ENCODE measurements around the gene ENDOV.

Gene ENDOV

GRCh38 chr17:80414803-80415625 is at the start of gene ENDOV:
ENDOV (plus strand) TSS chr17:80415167; CDS start chr17:80415195, 28 bp downstream.
- Mint-ChIP-seq H3K9me3 (no peaks in the 10 kb centered on the region), H3K4me1 (peaks cover 28% of the 10 kb centered on the region), H3K27ac (peak within 1 kb of the TSS; percentile 36 to 88), H3K4me3 (peak within 1 kb of the TSS; percentile 89 to 94), H3K27me3 (peaks cover 22% of the 10 kb centered on the region)
- ATAC-seq = peak; percentile 98
- peak; percentile 84 to 90 for DNase-seq

- Mint-ChIP-seq H3K27ac (no peak overlapping the region), H3K27me3 (no peaks in the 10 kb centered on the region), H3K9me3 (peaks cover 0 to 5% of the 10 kb centered on the region in 2 donors), H3K4me1 (no peaks in the 10 kb centered on the region), H3K4me3 (no peak overlapping the region)
- ATAC-seq = no peak
- DNase-seq = no peak
Measured at GRCh38 chr17:80365983-80366382, 49.0 kb upstream of the ENDOV start.

- DNase-seq (no peak), ATAC-seq (no peak)
- Mint-ChIP-seq H3K4me1 (no peaks in the 10 kb centered on the region), H3K4me3 (no peak overlapping the region), H3K27me3 (no peaks in the 10 kb centered on the region), H3K9me3 (no peaks in the 10 kb centered on the region), H3K27ac (no peak overlapping the region)
Measured at GRCh38 chr17:80367503-80367902, 47.5 kb upstream of the ENDOV start.

- no peaks in the 10 kb centered on the region for H3K9me3 Mint-ChIP-seq
- no peaks in the 10 kb centered on the region for H3K27me3 Mint-ChIP-seq
- no peak overlapping the region for H3K4me3 Mint-ChIP-seq
- no peaks in the 10 kb centered on the region for H3K4me1 Mint-ChIP-seq
- DNase-seq (no peak), ATAC-seq (no peak)
- H3K27ac Mint-ChIP-seq = no peak overlapping the region
Measured at GRCh38 chr17:80371196-80371595, 43.8 kb upstream of the ENDOV start.

- H3K27me3 Mint-ChIP-seq = no peaks in the 10 kb centered on the region
- no peaks in the 10 kb centered on the region for H3K9me3 Mint-ChIP-seq
- no peak for ATAC-seq
- DNase-seq = no peak
- H3K4me1 Mint-ChIP-seq = no peaks in the 10 kb centered on the region
- no peak overlapping the region for H3K4me3 Mint-ChIP-seq
- peak overlapping the region in 1 of 2 donors; percentile 87 for H3K27ac Mint-ChIP-seq
Measured at GRCh38 chr17:80372456-80372855, 42.5 kb upstream of the ENDOV start.

- DNase-seq = no peak
- H3K4me3 Mint-ChIP-seq = no peak overlapping the region
- no peaks in the 10 kb centered on the region for H3K9me3 Mint-ChIP-seq
- H3K27me3 Mint-ChIP-seq = no peaks in the 10 kb centered on the region
- no peaks in the 10 kb centered on the region for H3K4me1 Mint-ChIP-seq
- ATAC-seq = peak; percentile 35
- peak overlapping the region in 1 of 2 donors; percentile 74 for H3K27ac Mint-ChIP-seq
Measured at GRCh38 chr17:80372922-80373570, 41.9 kb upstream of the ENDOV start.

GRCh38 chr17:80374039-80374731 is 40.8 kb upstream of the ENDOV start:
- DNase-seq = no peak
- Mint-ChIP-seq H3K27ac (no peak overlapping the region), H3K4me3 (no peak overlapping the region), H3K4me1 (no peaks in the 10 kb centered on the region), H3K9me3 (no peaks in the 10 kb centered on the region), H3K27me3 (no peaks in the 10 kb centered on the region)
- ATAC-seq = no peak

GRCh38 chr17:80374732-80375585 is 40.0 kb upstream of the ENDOV start:
- no peaks in the 10 kb centered on the region for H3K27me3 Mint-ChIP-seq
- ATAC-seq = no peak
- H3K9me3 Mint-ChIP-seq = no peaks in the 10 kb centered on the region
- H3K4me3 Mint-ChIP-seq = no peak overlapping the region
- no peaks in the 10 kb centered on the region for H3K4me1 Mint-ChIP-seq
- peak overlapping the region; percentile 40 to 86 for H3K27ac Mint-ChIP-seq
- no peak for DNase-seq

- Mint-ChIP-seq H3K4me1 (no peaks in the 10 kb centered on the region), H3K9me3 (no peaks in the 10 kb centered on the region), H3K4me3 (no peak overlapping the region), H3K27ac (no peak overlapping the region), H3K27me3 (no peaks in the 10 kb centered on the region)
- no peak for ATAC-seq
- no peak for DNase-seq
Measured at GRCh38 chr17:80376531-80376930, 38.4 kb upstream of the ENDOV start.

- no peak for ATAC-seq
- H3K4me3 Mint-ChIP-seq = no peak overlapping the region
- H3K27ac Mint-ChIP-seq = peak overlapping the region; percentile 78 to 91
- DNase-seq = no peak
- H3K27me3 Mint-ChIP-seq = no peaks in the 10 kb centered on the region
- no peaks in the 10 kb centered on the region for H3K9me3 Mint-ChIP-seq
- H3K4me1 Mint-ChIP-seq = no peaks in the 10 kb centered on the region
Measured at GRCh38 chr17:80377798-80378197, 37.2 kb upstream of the ENDOV start.

GRCh38 chr17:80379348-80379747 is 35.6 kb upstream of the ENDOV start:
- no peak overlapping the region for H3K27ac Mint-ChIP-seq

GRCh38 chr17:80380068-80380467 is 34.9 kb upstream of the ENDOV start:
- H3K27ac Mint-ChIP-seq = no peak overlapping the region
- DNase-seq (no peak), ATAC-seq (no peak)
- H3K27me3 Mint-ChIP-seq = no peaks in the 10 kb centered on the region
- H3K4me1 Mint-ChIP-seq = peaks cover 14% of the 10 kb centered on the region
- H3K4me3 Mint-ChIP-seq = no peak overlapping the region
- no peaks in the 10 kb centered on the region for H3K9me3 Mint-ChIP-seq

More at GRCh38 chr17:80379348-80379747, 35.6 kb upstream of the ENDOV start:
- DNase-seq (no peak), ATAC-seq (no peak)
- H3K4me3 Mint-ChIP-seq = no peak overlapping the region
- H3K4me1 Mint-ChIP-seq = peaks cover 14% of the 10 kb centered on the region
- H3K27me3 Mint-ChIP-seq = no peaks in the 10 kb centered on the region
- H3K9me3 Mint-ChIP-seq = no peaks in the 10 kb centered on the region

GRCh38 chr17:80380555-80381002 is 34.4 kb upstream of the ENDOV start:
- Mint-ChIP-seq H3K4me3 (no peak overlapping the region), H3K27ac (peak overlapping the region in 1 of 2 donors; percentile 49), H3K4me1 (peaks cover 14% of the 10 kb centered on the region), H3K27me3 (no peaks in the 10 kb centered on the region), H3K9me3 (no peaks in the 10 kb centered on the region)
- no peak for ATAC-seq
- no peak for DNase-seq

GRCh38 chr17:80381416-80381923 is 33.5 kb upstream of the ENDOV start:
- DNase-seq (no peak), ATAC-seq (no peak)
- no peaks in the 10 kb centered on the region for H3K27me3 Mint-ChIP-seq
- H3K9me3 Mint-ChIP-seq = no peaks in the 10 kb centered on the region
- no peak overlapping the region for H3K4me3 Mint-ChIP-seq
- peak overlapping the region in 1 of 2 donors; percentile 7 for H3K27ac Mint-ChIP-seq
- peaks cover 14% of the 10 kb centered on the region for H3K4me1 Mint-ChIP-seq

- no peaks in the 10 kb centered on the region for H3K9me3 Mint-ChIP-seq
- DNase-seq (no peak), ATAC-seq (no peak)
- H3K27ac Mint-ChIP-seq = peak overlapping the region in 1 of 2 donors; percentile 82
- peaks cover 14% of the 10 kb centered on the region for H3K4me1 Mint-ChIP-seq
- H3K27me3 Mint-ChIP-seq = no peaks in the 10 kb centered on the region
- H3K4me3 Mint-ChIP-seq = no peak overlapping the region
Measured at GRCh38 chr17:80382446-80382845, 32.5 kb upstream of the ENDOV start.

Measured in stimulated activated naive CD8-positive, alpha-beta T cell treated with anti-CD3 and anti-CD28 coated beads, Interleukin-15, amount 100 ng/mL, for 72 hours (primary cell).